PC-9 (cell line): ENCODE data around the gene EHD2. TPM values are rescaled to one million over a fixed set of nuclear protein-coding genes. Genes with fewer than 3 reads are reported as not detected.
A peak's percentile ranks its signal among the peaks of the same experiment; 100 is the strongest.

ENCODE experiments used
- BruUV-seq: library from RNA; stranded (reverse); fragments of 400-500 nt; replicated peaks from 2 replicates; lab custom pipeline; 2021; lab: Mats Ljungman, UMichigan
- CTCF ChIA-PET: fragments of 300-600 bp; sonication (Branson Sonifier 250); formaldehyde crosslinking; loops from one replicate; lab custom pipeline; 2022; ENCODE audit warnings: antibody characterized with exemption; lab: Charles Lee
- POLR2A ChIA-PET: fragments of 300-600 bp; sonication (Branson Sonifier 250); formaldehyde crosslinking; loops from one replicate; lab custom pipeline; 2022; ENCODE audit warnings: antibody characterized with exemption; ENCODE audit not compliant: unreplicated experiment; lab: Charles Lee
- DNase-seq, 2 experiments: peaks; one replicate each; pipeline versions ENCODE4 v3.0.0 to v3.0.0-alpha.2; 2015 to 2022; ENCODE audit warnings: mixed read lengths in 1 of 2
- H2AFZ ChIP-seq: fragments of 200-600 bp; sonication (generic); 2 replicates; pipeline ENCODE4 v1.8.1; 2017; ENCODE audit warnings: antibody characterized with exemption
- H3F3A ChIP-seq: fragments of 200-600 bp; sonication (generic); 2 replicates; pipeline ENCODE4 v1.8.1; 2017; ENCODE audit warnings: antibody characterized with exemption, mild to moderate bottlenecking, low read depth; ENCODE audit not compliant: insufficient read depth
- H3K27ac ChIP-seq: fragments of 200-600 bp; sonication (generic); 2 replicates; pipeline ENCODE4 v1.6.1; 2016; ENCODE audit warnings: mixed run types
- H3K27me3 ChIP-seq: fragments of 200-600 bp; sonication (generic); 2 replicates; pipeline ENCODE4 v1.6.1; 2016; ENCODE audit warnings: low read depth, mixed run types; ENCODE audit not compliant: insufficient read depth
- H3K36me3 ChIP-seq: fragments of 200-600 bp; sonication (generic); 2 replicates; pipeline ENCODE4 v1.6.1; 2016; ENCODE audit warnings: low read depth, mixed run types
- H3K4me1 ChIP-seq: fragments of 200-600 bp; sonication (generic); replicated peaks from 2 replicates; pipeline ENCODE4 v1.6.1; 2016; ENCODE audit warnings: mixed run types; ENCODE audit not compliant: insufficient read depth
- H3K4me2 ChIP-seq: fragments of 200-600 bp; sonication (generic); 2 replicates; pipeline ENCODE4 v1.6.1; 2017; ENCODE audit warnings: mixed run types
- H3K4me3 ChIP-seq: fragments of 200-600 bp; sonication (generic); 2 replicates; pipeline ENCODE4 v1.6.1; 2016; ENCODE audit warnings: mixed run types
- H3K79me2 ChIP-seq: fragments of 200-600 bp; sonication (generic); 2 replicates; pipeline ENCODE4 v1.6.1; 2017; ENCODE audit warnings: low read depth, mixed run types
- H3K9me2 ChIP-seq: fragments of 200-600 bp; sonication (generic); 2 replicates; pipeline ENCODE4 v1.8.1; 2017; ENCODE audit warnings: mild to moderate bottlenecking; ENCODE audit not compliant: insufficient read depth
- H3K9me3 ChIP-seq: fragments of 200-600 bp; sonication (generic); 2 replicates; pipeline ENCODE4 v1.8.1; 2016; ENCODE audit warnings: low read depth; ENCODE audit not compliant: insufficient read depth
- H4K20me1 ChIP-seq: fragments of 200-600 bp; sonication (generic); 2 replicates; pipeline ENCODE4 v1.8.1; 2017; ENCODE audit not compliant: insufficient read depth
- CTCF ChIP-seq: fragments of 200-600 bp; sonication (generic); conservative IDR thresholded peaks from 2 replicates; pipeline ENCODE4 v1.6.1; 2017; ENCODE audit warnings: mixed run types, antibody characterized with exemption, mild to moderate bottlenecking, moderate library complexity
- EZH2 ChIP-seq: fragments of 200-600 bp; sonication (generic); IDR thresholded peaks from 2 replicates; pipeline ENCODE4 v1.8.0; 2017; ENCODE audit warnings: antibody characterized with exemption, low read depth
- intact Hi-C: fragments of 100-400 bp; cut with micrococcal nuclease; formaldehyde crosslinking; loops from one replicate; pipeline ENCODE4 v1.10.0; 2022; ENCODE audit not compliant: unreplicated experiment
- total RNA-seq: library from RNA; stranded (reverse); gene quantifications from 2 replicates; pipeline ENCODE4 v1.2.3, GENCODE V29; 2021

Gene EHD2
- total RNA-seq, 1 experiment from 2014 or later, result 25.6 TPM

- ChIA-PET CTCF (no interaction called here), POLR2A (interaction anchor here (0.6 kb wide), 1 partner anchor 217 kb away, joined by 3 read pairs; no protein-coding TSS in a partner anchor)
- H3K27ac ChIP-seq, result 0 out of 2 replicates have a peak overlapping the region, but pooled peaks have one; percentile 84
- H3K79me2 ChIP-seq, result peaks cover 23% of the 10 kb centered on the region
- H2AFZ ChIP-seq, result peak overlapping the region; percentile 98
- no peaks in the 10 kb centered on the region for H3K27me3 ChIP-seq
- H3K4me1 ChIP-seq, result peaks cover 24% of the 10 kb centered on the region
- H3K9me2 ChIP-seq, result no peaks in the 10 kb centered on the region
- intact Hi-C loops, result loop anchor here (1.0 kb wide), 1 partner anchor 11 kb away; no protein-coding TSS in a partner anchor
- H3F3A ChIP-seq, result peaks cover 30% of the 10 kb centered on the region; the same call in 1 of the 2 replicates
- H3K9me3 ChIP-seq, result no peaks in the 10 kb centered on the region
- peak overlapping the region; percentile 95 for H3K4me2 ChIP-seq
- DNase-seq, result no peak
- 0 out of 2 replicates have a peak, but pooled peaks cover 4% of the 10 kb centered on the region for H4K20me1 ChIP-seq
- TF ChIP-seq CTCF (no peak), EZH2 (no peak)
- peaks cover 9% of the 10 kb centered on the region; the same call in 1 of the 2 replicates for H3K36me3 ChIP-seq
- H3K4me3 ChIP-seq, result peak overlapping the region; percentile 95
- TSS peak; percentile 68 for BruUV-seq
Measured at GRCh38 chr19:47778954-47779351, 65.7 kb downstream of the EHD2 start.

DNA sequence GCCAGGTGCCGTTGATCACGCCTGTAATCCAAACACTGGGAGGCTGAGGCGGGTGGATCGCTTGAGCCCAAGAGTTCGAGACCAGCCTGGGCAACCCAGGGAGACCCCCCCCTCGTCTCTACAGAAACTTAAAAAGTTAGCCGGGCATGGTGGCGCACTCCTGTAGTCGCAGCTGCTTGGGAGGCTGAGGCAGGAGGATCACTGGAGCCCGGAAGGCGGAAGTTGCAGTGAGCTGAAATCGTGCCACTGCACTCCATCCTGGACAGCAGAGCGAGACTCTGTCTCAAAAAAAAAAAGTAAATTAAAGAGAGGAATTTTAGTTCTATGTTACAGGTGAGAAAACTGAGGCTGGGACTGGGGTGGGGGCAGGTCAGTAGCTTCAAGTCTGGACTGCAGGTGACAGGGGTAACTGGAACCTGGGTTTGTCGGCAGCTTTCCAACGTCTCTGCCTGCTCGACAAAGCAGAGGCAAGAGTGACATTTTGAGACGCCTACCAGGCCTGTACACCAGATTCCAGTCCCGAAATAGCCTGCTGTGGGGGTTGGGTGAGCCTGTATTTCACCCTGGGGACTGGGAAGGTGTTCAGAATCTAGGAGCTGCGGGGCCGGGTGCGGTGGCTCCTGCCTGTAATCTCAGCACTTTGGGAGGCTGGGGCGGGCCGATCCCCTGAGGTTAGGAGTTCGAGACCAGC is 66.4 kb downstream of the EHD2 start:
- Histone ChIP-seq H3K4me2 (peak overlapping the region; percentile 95), H3K9me3 (no peaks in the 10 kb centered on the region), H3K4me1 (peaks cover 24% of the 10 kb centered on the region), H3K9me2 (no peaks in the 10 kb centered on the region), H3K36me3 (peaks cover 9% of the 10 kb centered on the region; the same call in 1 of the 2 replicates), H3K27ac (no peak overlapping the region), H2AFZ (peak overlapping the region; percentile 98), H4K20me1 (0 out of 2 replicates have a peak, but pooled peaks cover 4% of the 10 kb centered on the region), H3F3A (peaks cover 30% of the 10 kb centered on the region; the same call in 1 of the 2 replicates), H3K27me3 (no peaks in the 10 kb centered on the region), H3K79me2 (peaks cover 23% of the 10 kb centered on the region), H3K4me3 (peak overlapping the region; percentile 95)
- intact Hi-C loops, result loop anchor here (1.0 kb wide), 1 partner anchor 11 kb away; no protein-coding TSS in a partner anchor
- ChIA-PET POLR2A (interaction anchor here (0.6 kb wide), 1 partner anchor 218 kb away, joined by 3 read pairs; no protein-coding TSS in a partner anchor), CTCF (no interaction called here)
- no peak for DNase-seq
- no TSS peak for BruUV-seq
- TF ChIP-seq EZH2, result no peak
- no peak for TF ChIP-seq CTCF

DNA sequence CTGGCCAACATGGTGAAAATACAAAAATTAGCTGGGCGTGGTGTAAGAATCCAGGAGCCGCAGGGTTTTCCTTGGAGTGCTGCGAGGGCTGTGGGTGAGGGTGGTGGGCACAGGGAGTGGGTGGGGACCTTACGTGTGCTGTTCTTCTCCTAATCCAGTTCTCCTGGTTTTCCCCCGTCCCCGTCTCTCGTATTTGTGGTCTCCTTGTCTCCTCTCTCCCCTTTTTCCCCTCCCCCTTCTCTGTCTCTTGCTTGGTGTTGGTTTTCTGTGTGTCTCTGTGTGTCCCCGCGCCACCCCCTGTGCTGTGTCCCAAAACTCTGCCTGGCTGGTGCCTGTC is 67.0 kb downstream of the EHD2 start:
- peaks cover 9% of the 10 kb centered on the region; the same call in 1 of the 2 replicates for H3K36me3 ChIP-seq
- peaks cover 24% of the 10 kb centered on the region for H3K4me1 ChIP-seq
- peak overlapping the region; percentile 95; the same call in 1 of the 2 replicates for H3K4me3 ChIP-seq
- H3K27ac ChIP-seq, result no peak overlapping the region
- TF ChIP-seq CTCF (no peak), EZH2 (no peak)
- H4K20me1 ChIP-seq, result 0 out of 2 replicates have a peak, but pooled peaks cover 4% of the 10 kb centered on the region
- peaks cover 23% of the 10 kb centered on the region for H3K79me2 ChIP-seq
- ChIA-PET CTCF (no interaction called here), POLR2A (no interaction called here)
- no peaks in the 10 kb centered on the region for H3K27me3 ChIP-seq
- BruUV-seq, result no TSS peak
- no peaks in the 10 kb centered on the region for H3K9me3 ChIP-seq
- H2AFZ ChIP-seq, result no peak overlapping the region
- DNase-seq, result no peak
- peaks cover 33% of the 10 kb centered on the region; the same call in 1 of the 2 replicates for H3F3A ChIP-seq
- no peaks in the 10 kb centered on the region for H3K9me2 ChIP-seq
- H3K4me2 ChIP-seq, result peak overlapping the region; percentile 95
- intact Hi-C loops, result no loop called here
